ENCODE measurements around the gene C20orf204. TPM values are rescaled to one million over a fixed set of nuclear protein-coding genes. Genes with fewer than 3 reads are reported as not detected.

Gene C20orf204
- polyA plus RNA-seq, 4 donors: 0.37 to 1.4 (median 0.77) TPM

- DNase-seq (ENCODE audit: low read depth in 4 of 4, low spot score in 3 of 4): no peak
Measured at GRCh38 chr20:64053841-64054661, 18.1 kb downstream of the C20orf204 start.

- DNase-seq (ENCODE audit: low read depth in 4 of 4, low spot score in 3 of 4): no peak
Measured at GRCh38 chr20:64055396-64055892, 19.5 kb downstream of the C20orf204 start.

DNA sequence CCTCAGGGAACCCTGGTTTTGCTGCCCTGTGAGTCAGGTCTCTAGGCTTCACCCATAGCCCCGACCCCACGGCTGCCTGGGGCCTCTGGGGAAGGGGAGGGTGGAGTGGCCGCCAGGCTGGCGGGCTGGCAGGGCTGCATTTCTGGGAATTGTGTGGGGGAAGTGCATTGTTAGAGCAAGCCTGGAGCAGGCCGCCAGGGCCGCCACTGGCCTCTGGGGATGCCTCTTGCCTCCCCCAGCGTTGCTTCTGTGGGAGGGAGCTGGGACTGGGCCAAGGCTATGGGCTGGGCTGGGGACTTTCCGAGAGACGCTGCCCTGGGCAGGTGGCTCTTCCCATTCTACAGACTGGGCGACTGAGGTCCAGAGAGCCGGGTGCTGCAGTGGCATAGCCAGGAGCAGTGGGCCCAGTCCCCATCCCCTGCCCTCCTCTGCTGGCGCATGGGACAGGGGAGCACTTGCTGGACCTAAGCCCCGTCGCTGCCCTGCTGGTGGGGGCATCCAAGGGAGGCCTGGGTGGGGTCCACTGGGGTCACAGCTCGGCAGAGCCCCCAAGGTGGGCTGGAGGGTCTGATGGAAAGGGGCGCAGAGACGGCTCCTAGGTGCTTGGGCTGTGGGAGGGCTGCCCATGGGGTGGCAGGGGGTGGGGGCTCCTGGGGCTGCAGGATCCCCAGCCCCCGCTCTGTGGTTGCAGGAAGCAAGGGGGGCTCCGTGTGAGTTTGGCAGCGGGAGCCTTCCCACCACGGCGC, 20.1 kb downstream of the C20orf204 start:
- DNase-seq (ENCODE audit: low read depth in 4 of 4, low spot score in 3 of 4): no peak

DNA sequence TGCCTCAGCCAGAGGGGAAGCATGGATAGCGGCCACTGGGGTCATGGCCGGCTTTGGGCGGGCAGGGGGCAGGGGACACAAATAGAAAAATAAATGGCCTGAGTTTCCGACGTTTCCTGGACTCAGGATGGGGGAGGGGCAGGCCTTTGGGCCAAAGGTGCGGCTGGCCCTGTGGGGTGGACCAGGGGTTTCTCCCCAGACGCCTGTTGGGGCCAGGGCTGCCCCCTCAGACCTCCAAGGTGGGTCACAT, 20.6 kb downstream of the C20orf204 start:
- no peak for DNase-seq (ENCODE audit: low read depth in 4 of 4, low spot score in 3 of 4)

DNA sequence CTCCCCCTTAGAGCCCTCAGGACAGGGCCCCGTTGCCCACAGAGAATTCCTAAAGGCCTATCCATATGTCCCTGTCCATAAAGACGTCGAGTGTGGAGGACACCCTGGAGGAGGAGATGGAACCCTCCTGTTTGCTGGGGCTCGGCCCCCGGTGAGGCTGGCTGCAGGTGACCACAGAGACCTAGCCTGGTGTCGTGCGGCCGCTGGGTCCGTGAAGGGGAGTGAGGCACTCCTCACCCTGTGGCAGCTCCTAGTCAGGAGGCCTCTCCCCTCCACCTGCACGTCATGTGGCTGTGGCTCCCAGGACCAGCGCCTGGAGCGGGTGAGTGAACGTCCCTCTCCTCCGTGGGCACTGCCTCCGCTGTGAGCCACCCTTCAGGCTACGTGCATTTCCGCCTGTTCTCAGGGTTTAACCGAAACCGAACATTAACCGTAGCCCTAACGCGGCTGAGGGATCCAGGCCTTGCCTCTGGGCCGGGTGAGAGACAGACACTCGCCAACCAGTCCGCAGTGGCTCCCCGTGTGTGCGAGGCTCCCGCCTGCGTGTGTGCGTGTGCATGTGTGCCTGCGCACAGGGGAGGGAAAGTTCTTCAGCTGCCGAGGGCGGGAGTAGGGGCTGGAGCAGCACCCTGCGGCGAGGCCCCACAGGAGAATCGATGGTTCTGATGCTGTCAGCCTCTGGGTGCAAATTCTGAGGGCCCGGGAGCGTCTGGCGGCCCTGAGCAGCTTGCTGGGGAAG, 21.1 kb downstream of the C20orf204 start:
- DNase-seq (ENCODE audit: low read depth in 4 of 4, low spot score in 3 of 4): no peak

GRCh38 chr20:64057628-64058498, 21.9 kb downstream of the C20orf204 start:
- DNase-seq (ENCODE audit: low read depth in 4 of 4, low spot score in 3 of 4): peak in 1 of 4 donors; percentile 50

GRCh38 chr20:64058536-64058935, 22.6 kb downstream of the C20orf204 start:
- DNase-seq (ENCODE audit: low read depth in 4 of 4, low spot score in 3 of 4): no peak

DNA sequence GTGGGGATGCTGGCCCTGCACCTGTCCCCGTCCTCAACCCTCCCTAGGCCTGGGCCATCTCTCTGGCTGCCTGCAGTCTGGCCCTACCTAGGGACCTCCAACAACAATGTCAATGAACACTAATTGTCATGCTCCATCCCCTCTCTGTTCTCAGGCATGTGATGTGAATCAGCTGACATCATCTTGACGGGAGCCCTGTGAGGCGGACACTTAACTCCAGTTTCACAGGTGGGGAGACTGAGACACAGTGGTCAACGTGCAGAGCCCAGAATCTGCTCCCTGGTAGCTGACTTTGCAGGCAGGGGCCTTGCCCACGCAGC, 26.3 kb downstream of the C20orf204 start:
- DNase-seq (ENCODE audit: low read depth in 4 of 4, low spot score in 3 of 4): no peak

- peak; percentile 89 to 94 (median 91) for DNase-seq (ENCODE audit: low read depth in 4 of 4, low spot score in 3 of 4)
Measured at GRCh38 chr20:64062596-64063388, 26.8 kb downstream of the C20orf204 start, which contains the start of gene TCEA2. TSS of gene TCEA2 (plus strand) at chr20:64063198. CDS start at chr20:64063313, 115 bp downstream.

DNA sequence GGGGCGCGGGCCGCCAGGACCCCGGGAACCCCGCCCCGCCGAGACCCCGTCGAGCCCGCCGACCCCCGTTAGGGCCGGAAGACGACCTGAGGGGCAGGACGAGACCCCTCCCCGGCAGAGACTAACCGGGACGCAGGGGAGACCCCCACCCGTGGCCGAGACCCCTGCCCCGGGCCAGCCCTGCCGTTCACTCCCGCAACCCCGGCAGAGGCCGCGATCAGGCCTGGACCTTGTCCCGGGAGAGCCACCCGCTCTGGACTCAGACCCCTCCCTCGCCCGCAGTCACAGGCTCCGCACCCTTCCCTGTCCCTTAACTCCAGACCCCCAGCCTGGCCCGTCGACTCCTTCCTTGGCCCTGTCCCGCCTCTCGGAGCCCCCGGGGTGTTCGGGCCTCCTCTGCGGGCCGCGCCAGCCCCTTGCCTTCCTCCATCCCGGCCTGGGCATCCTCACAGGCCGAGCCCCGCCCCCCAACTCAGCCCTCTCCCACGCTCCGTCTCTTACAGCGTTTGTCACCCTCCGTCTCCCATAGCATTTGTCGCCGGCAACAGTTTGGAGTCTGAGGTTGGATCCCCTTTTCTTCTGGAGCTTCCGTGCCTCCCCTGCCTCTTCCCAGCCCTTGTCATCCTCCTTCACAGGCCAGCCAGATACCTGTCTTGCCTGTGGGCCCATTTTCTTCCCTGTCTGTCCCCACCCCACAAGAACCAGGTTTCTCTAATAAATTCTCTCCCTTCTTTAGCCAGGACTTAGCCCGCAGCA, 27.6 kb downstream of the C20orf204 start:
- DNase-seq (ENCODE audit: low read depth in 4 of 4, low spot score in 3 of 4): no peak

GRCh38 chr20:64064145-64064698, 28.2 kb downstream of the C20orf204 start:
- no peak for DNase-seq (ENCODE audit: low read depth in 4 of 4, low spot score in 3 of 4)

- no peak for DNase-seq (ENCODE audit: low read depth in 4 of 4, low spot score in 3 of 4)
Measured at GRCh38 chr20:64065062-64065973, 29.3 kb downstream of the C20orf204 start.

- no peak for DNase-seq (ENCODE audit: low read depth in 4 of 4, low spot score in 3 of 4)
Measured at GRCh38 chr20:64065974-64066343, 30.0 kb downstream of the C20orf204 start.

GRCh38 chr20:64067005-64067632, 31.1 kb downstream of the C20orf204 start:
- DNase-seq (ENCODE audit: low read depth in 4 of 4, low spot score in 3 of 4): no peak

- no peak for DNase-seq (ENCODE audit: low read depth in 4 of 4, low spot score in 3 of 4)
Measured at GRCh38 chr20:64067733-64068307, 31.8 kb downstream of the C20orf204 start.

DNA sequence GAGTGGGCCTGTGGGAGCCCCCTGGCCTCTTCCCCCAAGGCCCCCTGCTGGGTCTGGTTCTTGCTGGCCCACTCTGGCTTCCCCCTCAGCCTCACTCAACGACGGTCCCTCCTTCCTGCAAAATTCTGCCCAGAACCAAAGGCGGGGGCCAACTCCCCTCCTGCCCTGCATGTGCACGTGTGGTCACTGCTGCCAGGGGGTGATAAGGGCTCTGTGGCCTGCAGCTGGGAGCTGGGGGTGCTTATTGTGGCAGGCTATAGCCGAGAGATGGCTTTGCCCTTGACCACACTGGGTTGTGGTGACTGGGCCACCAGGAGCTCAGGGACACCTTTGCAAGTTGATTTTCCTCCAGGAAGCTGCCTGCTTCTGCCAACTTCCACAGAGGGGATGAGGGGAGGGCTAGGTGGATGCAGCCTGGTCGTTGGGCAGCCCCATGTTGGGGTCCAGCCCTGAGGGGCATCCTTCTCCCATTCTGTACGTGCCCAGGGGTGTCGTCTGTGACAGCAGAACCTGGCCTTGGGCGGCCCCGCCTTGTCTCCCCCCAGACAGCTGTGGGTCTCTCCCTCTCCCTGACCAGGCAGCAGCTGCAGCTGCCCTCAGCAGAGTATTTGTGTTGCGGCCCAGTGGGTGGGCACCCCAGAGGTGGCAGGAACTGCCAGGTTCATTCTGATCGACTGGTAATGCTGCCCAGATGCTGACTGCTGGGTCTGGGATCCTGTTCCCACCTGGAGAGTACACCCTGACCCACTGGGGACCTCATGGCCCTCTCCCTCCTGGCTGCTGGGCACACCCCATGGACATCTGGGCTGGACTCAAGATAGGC, 32.6 kb downstream of the C20orf204 start:
- DNase-seq (ENCODE audit: low read depth in 4 of 4, low spot score in 3 of 4): no peak

All from left renal pelvis (tissue), 4 donors.